Spleen (tissue), 11 donors: ENCODE results near the gene PDCD1. TPM values are rescaled to one million over a fixed set of nuclear protein-coding genes. Genes with fewer than 3 reads are reported as not detected.
A peak's percentile ranks its signal among the peaks of the same experiment; 100 is the strongest.

ENCODE experiments used
- DNase-seq: peaks from one replicate; pipeline ENCODE4 v3.0.0-alpha.2; 2020
- H3K27ac ChIP-seq, 8 donors: fragments of 200-600 bp; sonication (generic) in 7 of 8; 1 replicate in 4 of 8; 2 replicates in 4 of 8; pipeline versions ENCODE4 v1.5.0 to v1.8.0; 2016 to 2021; ENCODE audit warnings: inconsistent platforms in 4 of 8, mild to moderate bottlenecking in 4 of 8, moderate library complexity in 1 of 8
- H3K27me3 ChIP-seq, 7 donors: fragments of 200-600 bp; sonication (generic) in 6 of 7; replicated peaks in 1 of 7; 1 replicate in 4 of 7; 2 replicates in 3 of 7; pipeline versions ENCODE4 v1.5.0 to v1.8.0; 2016 to 2021; ENCODE audit warnings: inconsistent platforms in 3 of 7, mild to moderate bottlenecking in 1 of 7
- H3K36me3 ChIP-seq, 6 donors: fragments of 200-600 bp; sonication (generic) in 5 of 6; 1 replicate in 4 of 6; 2 replicates in 2 of 6; pipeline versions ENCODE4 v1.5.0 to v1.8.0; 2016 to 2021; ENCODE audit warnings: inconsistent platforms in 2 of 6
- H3K4me1 ChIP-seq, 6 donors: fragments of 200-600 bp; sonication (generic) in 5 of 6; 1 replicate in 3 of 6; 2 replicates in 3 of 6; pipeline versions ENCODE4 v1.5.0 to v1.8.0; 2016 to 2021; ENCODE audit warnings: inconsistent platforms in 3 of 6
- H3K4me3 ChIP-seq, 8 donors: fragments of 200-600 bp; sonication (generic) in 7 of 8; 1 replicate in 4 of 8; 2 replicates in 4 of 8; pipeline versions ENCODE4 v1.5.0 to v1.8.0; 2016 to 2021; ENCODE audit warnings: inconsistent platforms in 4 of 8, mild to moderate bottlenecking in 4 of 8, moderate library complexity in 2 of 8
- H3K9me3 ChIP-seq, 8 donors: fragments of 200-600 bp; sonication (generic) in 7 of 8; 1 replicate in 4 of 8; 2 replicates in 4 of 8; pipeline versions ENCODE4 v1.5.0 to v1.8.0; 2016 to 2021; ENCODE audit warnings: inconsistent platforms in 4 of 8
- POLR2A ChIP-seq, 3 donors: fragments of 450-650 bp; IDR thresholded peaks; one replicate each; pipeline ENCODE4 v1.5.1; 2017; ENCODE audit warnings: antibody characterized with exemption in 3 of 3, mild to moderate bottlenecking in 1 of 3
- POLR2AphosphoS5 ChIP-seq, 3 donors: sonication (generic); formaldehyde crosslinking; IDR thresholded peaks; one replicate each; pipeline ENCODE4 v1.5.1; 2017; ENCODE audit warnings: antibody characterized with exemption in 3 of 3
- WGBS, 5 donors: extraction: QIAGEN DNeasy Blood & Tissue Kit in 3 of 5; methylation state at CpG; one replicate each; pipeline versions ENCODE4 v1.1.5 to v1.1.7; 2013 to 2018; 5-methylcytosine and 5-hydroxymethylcytosine counted together
- intact Hi-C: fragments of 100-400 bp; cut with DNase I; formaldehyde crosslinking; loops from one replicate; pipeline ENCODE4 v1.15.0; 2023; ENCODE audit warnings: low total_unique reads
- polyA plus RNA-seq, 3 donors: library from polyadenylated mRNA; stranded (reverse); fragments of 200-250 nt; gene quantifications; one replicate each; pipeline ENCODE4 v1.2.1, GENCODE V29; 2013
- total RNA-seq, 7 donors: library from RNA; depleted of rRNA in 3 of 7; stranded (reverse); fragments of >200 nt in 3 of 7; fragmentation: NEBNext Ultra II Directional in 4 of 7; extraction: Animal tissue kit (Norgen Biotek cat#: 25700) in 4 of 7; gene quantifications; one replicate each; pipeline versions ENCODE4 v1.1.0 to v1.2.1, GENCODE V29; 2016 to 2021
- TF ChIP-seq, protein P1 (sequence below), 11 experiments: fragments of 200-600 bp in 7 of 11; fragments of 450-650 bp in 4 of 11; sonication (generic) in 4 of 11; IDR thresholded peaks in 8 of 11; conservative IDR thresholded peaks in 3 of 11; 1 replicate in 7 of 11; 2 replicates in 4 of 11; pipeline versions ENCODE4 v1.4.0 to v1.8.0; 2016 to 2021; ENCODE audit warnings: antibody characterized with exemption in 11 of 11, inconsistent platforms in 4 of 11, mild to moderate bottlenecking in 1 of 11
- donor health status: healthy with polysubstance abuse.
- donor health status: DM: no; HTN: no; CAD: no; lungs with moderate emphysema.
- donor health status: DM: no; HTN: no; CAD: no.
- donor health status: Bipolar disorder and iron deficiency.
- donor health status: healthy.
- donor health status: DM: no; HTN: no; CAD: no.
- donor health status: DM: yes; HTN: yes; CAD: no.

PDCD1 gene
- total and polyA plus RNA-seq, 10 donors, result 2.7 to 7.9 (median 5.3) TPM

DNA sequence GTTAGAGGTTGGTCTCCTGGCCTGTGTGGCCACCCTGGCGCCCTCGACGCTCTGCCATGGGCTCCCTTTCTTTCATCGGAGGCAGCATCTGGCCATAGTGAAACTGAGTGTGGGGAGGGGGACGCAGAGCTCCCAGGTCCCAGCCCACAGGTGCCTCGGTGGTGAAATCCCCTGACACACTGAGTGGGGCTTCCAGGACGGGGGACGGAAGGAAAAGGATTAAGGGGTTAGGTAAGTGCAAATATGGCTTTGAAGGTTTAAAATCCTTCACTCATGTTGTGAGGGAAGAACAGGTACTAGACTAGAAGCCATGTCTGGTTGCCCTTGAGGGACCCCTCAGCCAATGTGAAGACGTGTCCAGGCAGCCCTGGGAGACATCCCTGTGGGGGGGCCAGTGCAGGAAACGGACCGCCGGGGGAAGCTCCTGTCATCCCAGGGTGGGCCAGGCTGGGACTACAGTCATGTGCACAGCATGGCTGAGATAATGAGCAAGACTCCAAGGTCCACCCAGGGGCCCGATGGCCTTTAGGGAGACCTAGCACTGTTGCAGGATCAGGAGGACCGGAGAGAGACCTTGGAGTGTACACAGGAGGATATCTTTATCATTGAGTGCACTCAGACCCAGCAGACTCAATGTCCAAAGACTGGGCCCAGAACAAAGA, 47.2 kb upstream of the PDCD1 start:
- Histone ChIP-seq H3K4me3 (no peak overlapping the region), H3K4me1 (peaks cover 0 to 17% (median 2%) of the 10 kb centered on the region in 6 donors), H3K27me3 (no peaks in the 10 kb centered on the region), H3K9me3 (no peaks in the 10 kb centered on the region), H3K27ac (no peak overlapping the region), H3K36me3 (peaks cover 0 to 45% (median 2%) of the 10 kb centered on the region in 6 donors)
- intact Hi-C loops, result no loop called here
- peak; percentile 62 for DNase-seq
- TF ChIP-seq, protein P1, sequence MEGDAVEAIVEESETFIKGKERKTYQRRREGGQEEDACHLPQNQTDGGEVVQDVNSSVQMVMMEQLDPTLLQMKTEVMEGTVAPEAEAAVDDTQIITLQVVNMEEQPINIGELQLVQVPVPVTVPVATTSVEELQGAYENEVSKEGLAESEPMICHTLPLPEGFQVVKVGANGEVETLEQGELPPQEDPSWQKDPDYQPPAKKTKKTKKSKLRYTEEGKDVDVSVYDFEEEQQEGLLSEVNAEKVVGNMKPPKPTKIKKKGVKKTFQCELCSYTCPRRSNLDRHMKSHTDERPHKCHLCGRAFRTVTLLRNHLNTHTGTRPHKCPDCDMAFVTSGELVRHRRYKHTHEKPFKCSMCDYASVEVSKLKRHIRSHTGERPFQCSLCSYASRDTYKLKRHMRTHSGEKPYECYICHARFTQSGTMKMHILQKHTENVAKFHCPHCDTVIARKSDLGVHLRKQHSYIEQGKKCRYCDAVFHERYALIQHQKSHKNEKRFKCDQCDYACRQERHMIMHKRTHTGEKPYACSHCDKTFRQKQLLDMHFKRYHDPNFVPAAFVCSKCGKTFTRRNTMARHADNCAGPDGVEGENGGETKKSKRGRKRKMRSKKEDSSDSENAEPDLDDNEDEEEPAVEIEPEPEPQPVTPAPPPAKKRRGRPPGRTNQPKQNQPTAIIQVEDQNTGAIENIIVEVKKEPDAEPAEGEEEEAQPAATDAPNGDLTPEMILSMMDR (IDR thresholded peaks at IDR 0.05 in 8 of 11, conservative IDR thresholded peaks at IDR 0.05 in 3 of 11), result no peak
- no peak for TF ChIP-seq POLR2A (IDR thresholded peaks at IDR 0.05)
- WGBS, 5 donors, result 90 to 93% (median 92%) methylated on average over 14 of the region's 14 CpGs

DNA sequence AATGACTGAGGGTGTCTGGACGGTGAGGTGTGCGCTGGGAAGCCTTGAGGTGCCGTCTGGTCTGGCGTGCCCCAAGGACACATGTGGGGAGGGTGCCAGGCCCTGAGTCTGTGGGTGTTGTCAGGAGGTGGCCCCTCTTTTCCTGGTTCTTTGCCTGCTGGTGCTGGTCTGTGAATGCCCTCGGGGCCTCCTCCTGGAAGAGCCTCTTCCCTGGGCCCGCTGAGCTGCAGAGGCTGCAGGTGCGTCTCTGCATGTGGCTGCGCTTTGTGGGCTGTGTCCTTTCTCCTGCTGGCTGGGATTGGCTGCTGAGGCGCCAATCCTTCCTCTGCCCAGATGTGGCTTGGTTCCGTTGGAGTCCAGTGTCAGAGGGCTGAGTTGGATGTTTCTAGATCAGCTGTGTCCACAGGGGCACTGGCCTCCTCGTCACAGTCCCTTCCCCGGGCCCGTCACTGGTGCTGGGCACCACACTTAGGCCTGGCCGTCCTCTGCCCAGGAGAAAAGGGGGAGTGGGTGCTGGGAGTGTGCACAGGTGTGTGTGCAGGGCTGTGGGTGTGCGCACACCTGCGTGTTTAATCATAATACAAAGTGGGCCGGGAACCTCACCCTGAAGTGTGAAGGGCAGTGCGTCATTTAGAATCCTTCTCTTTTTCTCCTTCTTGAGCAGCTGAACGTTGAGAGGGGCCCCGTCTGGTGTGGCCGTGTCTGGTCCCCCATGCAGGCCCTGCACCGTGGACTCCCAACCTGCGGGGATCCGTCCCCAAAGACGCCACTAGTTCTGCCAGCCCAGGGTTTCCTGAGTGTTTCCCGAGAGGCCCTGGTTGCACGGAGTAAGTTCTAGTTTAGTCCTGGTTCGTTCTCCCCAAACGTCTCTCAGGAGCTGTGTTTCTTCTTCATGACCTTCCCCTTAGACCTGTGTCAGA, 46.4 kb upstream of the PDCD1 start:
- Histone ChIP-seq H3K27ac (no peak overlapping the region), H3K9me3 (no peaks in the 10 kb centered on the region), H3K27me3 (no peaks in the 10 kb centered on the region), H3K36me3 (peaks cover 0 to 41% (median 0%) of the 10 kb centered on the region in 6 donors), H3K4me3 (no peak overlapping the region), H3K4me1 (peaks cover 0 to 20% (median 5%) of the 10 kb centered on the region in 6 donors)
- 86 to 94% (median 88%) methylated on average over 26 to 29 of the region's 29 CpGs for WGBS, 5 donors
- no peak for TF ChIP-seq POLR2AphosphoS5 (IDR thresholded peaks at IDR 0.05)
- TF ChIP-seq POLR2A (IDR thresholded peaks at IDR 0.05), result no peak
- TF ChIP-seq, protein P1 (IDR thresholded peaks at IDR 0.05 in 8 of 11, conservative IDR thresholded peaks at IDR 0.05 in 3 of 11), result no peak
- intact Hi-C loops, result no loop called here
- peak; percentile 54 for DNase-seq

DNA sequence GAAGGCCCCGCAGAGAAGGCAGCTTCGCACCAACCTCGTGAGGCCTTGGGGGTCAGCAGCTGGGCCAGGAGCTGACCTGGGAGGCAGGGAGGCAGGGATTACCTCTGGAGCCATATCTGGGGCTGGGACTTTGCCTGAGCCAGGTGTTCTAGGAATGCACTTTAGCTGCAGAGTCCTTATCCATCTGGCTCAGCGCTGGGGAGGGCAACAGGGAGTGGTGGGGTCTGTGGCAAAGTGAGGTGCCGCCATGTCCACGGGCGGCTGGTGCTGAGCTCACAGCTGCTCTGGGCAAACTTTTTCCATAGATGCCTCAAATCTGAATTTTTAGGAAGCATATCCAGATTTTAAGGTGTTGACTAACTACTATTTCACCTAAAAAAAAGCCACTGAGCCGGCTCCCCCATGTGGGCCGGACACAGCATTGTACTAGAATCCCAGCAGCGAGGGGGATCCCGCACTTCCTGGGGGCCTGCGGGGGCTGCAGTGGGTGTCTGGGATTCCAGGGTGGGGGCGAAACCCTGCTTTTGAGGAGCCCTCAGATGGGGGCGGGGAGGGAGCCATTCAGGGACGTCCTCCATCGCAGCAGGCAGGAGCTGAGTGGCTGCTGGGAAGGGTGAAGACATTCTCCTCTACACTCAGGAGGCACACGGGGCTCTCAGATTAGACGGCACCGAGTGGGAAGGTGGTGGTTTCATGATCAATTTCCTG, 45.5 kb upstream of the PDCD1 start:
- H3K27me3 ChIP-seq, result no peaks in the 10 kb centered on the region
- TF ChIP-seq POLR2A (IDR thresholded peaks at IDR 0.05), result no peak
- TF ChIP-seq, protein P1 (IDR thresholded peaks at IDR 0.05 in 8 of 11, conservative IDR thresholded peaks at IDR 0.05 in 3 of 11), result no peak
- TF ChIP-seq POLR2AphosphoS5 (IDR thresholded peaks at IDR 0.05), result no peak
- 78 to 94% (median 87%) methylated on average over 13 to 19 of the region's 19 CpGs for WGBS, 5 donors
- H3K4me3 ChIP-seq, result no peak overlapping the region
- H3K9me3 ChIP-seq, result no peaks in the 10 kb centered on the region
- H3K36me3 ChIP-seq, result peaks cover 0 to 49% (median 0%) of the 10 kb centered on the region in 6 donors
- peak; percentile 59 for DNase-seq
- intact Hi-C loops, result no loop called here
- no peak overlapping the region for H3K27ac ChIP-seq
- H3K4me1 ChIP-seq, result peaks cover 0 to 22% (median 6%) of the 10 kb centered on the region in 6 donors
